ENCODE data around the gene TSKU. TPM values are rescaled to one million over a fixed set of nuclear protein-coding genes. Genes with fewer than 3 reads are reported as not detected.

The TSKU gene
- total RNA-seq, 4 donors from 2014 or later, result 19.1 to 60.6 (median 47.1) TPM

DNA sequence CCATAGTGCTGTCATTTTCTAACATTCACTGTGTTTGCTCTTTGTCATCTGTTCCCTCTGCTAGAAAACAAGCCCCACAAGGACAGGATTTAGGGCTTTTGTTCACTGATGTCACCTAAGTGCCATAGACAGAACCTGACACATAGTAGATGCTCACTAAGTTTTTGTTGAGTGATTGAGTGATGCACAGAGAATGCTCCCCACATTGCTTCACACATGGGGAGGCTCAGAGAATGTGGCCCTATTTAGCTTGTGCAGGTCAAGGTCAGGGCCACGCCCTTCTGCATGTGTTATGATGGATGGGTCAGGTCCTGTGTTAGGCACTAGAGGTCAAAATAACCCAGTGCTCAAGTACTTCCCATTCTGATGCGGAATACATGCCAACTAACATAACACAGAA lies 33.1 kb upstream of the TSKU start:
- H3K27ac ChIP-seq (replicated peaks in 1 of 4), result no peak overlapping the region
- DNase-seq (ENCODE audit: extremely low spot score), result no peak
- H3K27me3 ChIP-seq, result no peaks in the 10 kb centered on the region
- TF ChIP-seq, protein P1, sequence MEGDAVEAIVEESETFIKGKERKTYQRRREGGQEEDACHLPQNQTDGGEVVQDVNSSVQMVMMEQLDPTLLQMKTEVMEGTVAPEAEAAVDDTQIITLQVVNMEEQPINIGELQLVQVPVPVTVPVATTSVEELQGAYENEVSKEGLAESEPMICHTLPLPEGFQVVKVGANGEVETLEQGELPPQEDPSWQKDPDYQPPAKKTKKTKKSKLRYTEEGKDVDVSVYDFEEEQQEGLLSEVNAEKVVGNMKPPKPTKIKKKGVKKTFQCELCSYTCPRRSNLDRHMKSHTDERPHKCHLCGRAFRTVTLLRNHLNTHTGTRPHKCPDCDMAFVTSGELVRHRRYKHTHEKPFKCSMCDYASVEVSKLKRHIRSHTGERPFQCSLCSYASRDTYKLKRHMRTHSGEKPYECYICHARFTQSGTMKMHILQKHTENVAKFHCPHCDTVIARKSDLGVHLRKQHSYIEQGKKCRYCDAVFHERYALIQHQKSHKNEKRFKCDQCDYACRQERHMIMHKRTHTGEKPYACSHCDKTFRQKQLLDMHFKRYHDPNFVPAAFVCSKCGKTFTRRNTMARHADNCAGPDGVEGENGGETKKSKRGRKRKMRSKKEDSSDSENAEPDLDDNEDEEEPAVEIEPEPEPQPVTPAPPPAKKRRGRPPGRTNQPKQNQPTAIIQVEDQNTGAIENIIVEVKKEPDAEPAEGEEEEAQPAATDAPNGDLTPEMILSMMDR (IDR thresholded peaks at IDR 0.05), result no peak
- TF ChIP-seq POLR2A (IDR thresholded peaks at IDR 0.05; ENCODE audit: low read depth) (no peak), POLR2AphosphoS5 (IDR thresholded peaks at IDR 0.05) (no peak), EP300 (IDR thresholded peaks at IDR 0.05) (no peak)
- intact Hi-C loops (cut with DNase I), result no loop called here
- no peak overlapping the region for H3K4me3 ChIP-seq
- no peaks in the 10 kb centered on the region for H3K9me3 ChIP-seq
- peaks cover 14 to 43% (median 31%) of the 10 kb centered on the region in 4 donors for H3K4me1 ChIP-seq
- H3K36me3 ChIP-seq, result no peaks in the 10 kb centered on the region
- WGBS, result 100% methylated on average over 2 of the region's 2 CpGs

DNA sequence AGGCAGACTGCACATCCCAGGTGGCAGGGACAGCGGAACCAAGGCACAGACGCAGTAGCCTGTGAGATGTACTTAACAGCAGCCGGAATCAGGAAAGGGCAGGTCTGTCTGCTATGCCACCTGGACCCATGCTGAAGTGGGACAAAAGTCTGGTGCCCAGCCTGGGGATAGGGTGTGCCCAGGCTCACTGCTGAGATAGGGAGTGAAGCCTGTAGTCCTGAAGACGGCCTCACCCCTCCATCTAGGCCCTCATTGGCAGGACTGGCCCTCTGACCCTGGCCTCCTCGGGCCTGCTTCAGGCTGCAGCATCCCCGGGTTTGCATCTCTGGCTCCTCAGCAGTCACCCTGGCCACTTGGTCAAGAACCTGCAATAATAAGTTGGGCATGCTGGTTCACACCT lies 32.4 kb upstream of the TSKU start:
- WGBS, result 99% methylated on average over 5 of the region's 6 CpGs
- no peak overlapping the region for H3K27ac ChIP-seq (replicated peaks in 1 of 4)
- no peaks in the 10 kb centered on the region for H3K36me3 ChIP-seq
- H3K4me3 ChIP-seq, result no peak overlapping the region
- no peaks in the 10 kb centered on the region for H3K9me3 ChIP-seq
- no peaks in the 10 kb centered on the region for H3K27me3 ChIP-seq
- no peak for DNase-seq (ENCODE audit: extremely low spot score)
- intact Hi-C loops (cut with DNase I), result no loop called here
- no peak for TF ChIP-seq POLR2AphosphoS5 (IDR thresholded peaks at IDR 0.05)
- TF ChIP-seq, protein P1 (IDR thresholded peaks at IDR 0.05), result no peak
- no peak for TF ChIP-seq EP300 (IDR thresholded peaks at IDR 0.05)
- no peak for TF ChIP-seq POLR2A (IDR thresholded peaks at IDR 0.05; ENCODE audit: low read depth)
- peaks cover 14 to 43% (median 31%) of the 10 kb centered on the region in 4 donors for H3K4me1 ChIP-seq

DNA sequence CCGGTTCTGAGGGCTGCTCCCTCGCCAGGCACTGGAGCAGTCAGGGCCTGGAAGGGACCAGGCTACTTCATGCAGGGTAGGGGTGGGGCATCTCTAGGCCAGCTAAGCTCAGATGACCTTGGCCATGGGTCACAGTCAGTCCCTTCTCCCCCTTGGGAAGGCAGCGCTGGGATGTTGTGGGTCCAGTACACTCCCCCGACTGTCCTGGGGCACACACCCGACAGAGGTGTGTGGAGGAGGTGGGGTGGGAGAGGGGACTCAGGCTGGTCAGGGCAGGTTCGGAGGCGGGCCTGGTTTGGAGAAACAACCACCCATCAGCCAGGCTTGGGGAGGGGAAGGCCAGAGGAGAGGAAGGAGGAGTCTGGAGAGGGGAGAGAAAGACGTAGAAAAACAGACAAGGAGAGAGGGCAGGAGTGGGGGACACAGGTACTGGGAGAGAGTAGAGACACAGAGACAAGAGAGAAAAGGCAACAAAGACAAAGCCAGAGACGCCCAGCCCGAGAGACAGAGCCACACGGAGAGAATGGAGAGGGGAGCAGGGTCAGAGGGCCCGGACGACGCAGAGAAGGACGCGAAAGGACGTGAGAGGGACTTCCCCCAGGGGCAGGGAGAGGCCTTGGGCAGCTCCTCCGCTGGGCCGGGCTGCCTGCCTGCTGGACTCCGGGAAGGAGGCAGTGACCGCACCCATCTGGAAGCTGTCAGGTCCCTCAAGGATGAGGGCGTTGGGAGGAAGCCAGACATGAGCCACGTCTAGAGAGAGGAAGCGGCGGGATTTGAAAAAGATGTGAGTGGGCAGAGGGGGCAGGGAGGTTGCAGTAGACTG lies 30.6 kb upstream of the TSKU start:
- 45% methylated on average over 23 of the region's 25 CpGs for WGBS
- H3K4me1 ChIP-seq, result peaks cover 14 to 42% (median 31%) of the 10 kb centered on the region in 4 donors
- H3K27me3 ChIP-seq, result no peaks in the 10 kb centered on the region
- no peaks in the 10 kb centered on the region for H3K36me3 ChIP-seq
- H3K27ac ChIP-seq (replicated peaks in 1 of 4), result peak overlapping the region; percentile 48 to 59 (median 53)
- DNase-seq (ENCODE audit: extremely low spot score), result peak; percentile 93
- TF ChIP-seq, protein P1 (IDR thresholded peaks at IDR 0.05), result no peak
- TF ChIP-seq POLR2A (IDR thresholded peaks at IDR 0.05; ENCODE audit: low read depth) (no peak), POLR2AphosphoS5 (IDR thresholded peaks at IDR 0.05) (peak; percentile 55 to 76), EP300 (IDR thresholded peaks at IDR 0.05) (no peak)
- intact Hi-C loops (cut with DNase I), result no loop called here
- peak overlapping the region in 3 of 4 donors; percentile 9 to 23 (median 20) for H3K4me3 ChIP-seq
- no peaks in the 10 kb centered on the region for H3K9me3 ChIP-seq

DNA sequence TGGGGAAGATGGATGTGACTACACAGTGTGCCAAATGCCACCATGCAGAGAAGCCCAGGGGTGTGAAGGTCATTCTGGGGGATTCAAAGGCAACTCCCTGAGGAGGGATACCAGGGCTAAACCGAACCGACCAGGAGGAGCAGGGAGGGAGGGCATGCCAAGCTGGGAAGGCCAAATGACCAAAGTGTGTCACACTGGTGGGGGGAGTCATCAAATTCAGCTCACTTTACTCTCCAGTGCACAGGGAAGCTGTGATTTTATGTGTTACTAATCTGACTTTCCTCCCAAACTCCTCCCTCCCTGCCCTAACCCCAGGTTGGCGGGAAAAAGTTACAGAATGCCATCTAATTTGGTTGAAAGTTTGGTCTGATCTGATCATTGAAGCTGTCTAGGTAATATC lies 29.7 kb upstream of the TSKU start:
- H3K9me3 ChIP-seq, result no peaks in the 10 kb centered on the region
- H3K4me1 ChIP-seq, result peaks cover 14 to 33% (median 27%) of the 10 kb centered on the region in 4 donors
- H3K27ac ChIP-seq (replicated peaks in 1 of 4), result peak overlapping the region in 1 of 4 donors; percentile 7
- DNase-seq (ENCODE audit: extremely low spot score), result no peak
- intact Hi-C loops (cut with DNase I), result no loop called here
- no peaks in the 10 kb centered on the region for H3K36me3 ChIP-seq
- TF ChIP-seq POLR2A (IDR thresholded peaks at IDR 0.05; ENCODE audit: low read depth) (no peak), EP300 (IDR thresholded peaks at IDR 0.05) (no peak), POLR2AphosphoS5 (IDR thresholded peaks at IDR 0.05) (no peak)
- TF ChIP-seq, protein P1 (IDR thresholded peaks at IDR 0.05), result no peak
- H3K4me3 ChIP-seq, result no peak overlapping the region
- no peaks in the 10 kb centered on the region for H3K27me3 ChIP-seq
- 84% methylated on average over 3 of the region's 3 CpGs for WGBS
